H9 (cell line): ENCODE data around the gene KLHL1. TPM values are rescaled to one million over a fixed set of nuclear protein-coding genes. Genes with fewer than 3 reads are reported as not detected.

ENCODE experiments used
- DNase-seq: peaks from one replicate; pipeline ENCODE4 v3.0.0-alpha.2; 2017
- H2AFZ ChIP-seq: one replicate; pipeline ENCODE4 v1.6.1; 2013; ENCODE audit warnings: mild to moderate bottlenecking, low read length, control low read depth, moderate library complexity
- H2AK5ac ChIP-seq: 2 replicates; pipeline ENCODE4 v1.6.1; 2013; ENCODE audit warnings: low read length, control low read depth, mixed read lengths; ENCODE audit not compliant: insufficient read length
- H2BK120ac ChIP-seq: one replicate; pipeline ENCODE4 v1.6.1; 2013; ENCODE audit warnings: low read depth, mild to moderate bottlenecking, low read length, control low read depth, inconsistent platforms; ENCODE audit not compliant: poor library complexity, severe bottlenecking
- H2BK12ac ChIP-seq: 2 replicates; pipeline ENCODE4 v1.6.1; 2013; ENCODE audit warnings: low read length, control low read depth, mixed read lengths, low read depth; ENCODE audit not compliant: insufficient read length
- H2BK15ac ChIP-seq: 2 replicates; pipeline ENCODE4 v1.6.1; 2013; ENCODE audit warnings: low read depth, low read length, control low read depth
- H2BK20ac ChIP-seq: one replicate; pipeline ENCODE4 v1.6.1; 2013; ENCODE audit warnings: low read depth, mild to moderate bottlenecking, low read length, control low read depth, inconsistent platforms; ENCODE audit not compliant: poor library complexity, severe bottlenecking
- H2BK5ac ChIP-seq: 2 replicates; pipeline ENCODE4 v1.6.1; 2013; ENCODE audit warnings: low read length, control low read depth, mixed read lengths; ENCODE audit not compliant: insufficient read length
- H3K14ac ChIP-seq: 2 replicates; pipeline ENCODE4 v1.6.1; 2013; ENCODE audit warnings: low read length, control low read depth; ENCODE audit not compliant: insufficient read depth
- H3K18ac ChIP-seq: 2 replicates; pipeline ENCODE4 v1.6.1; 2013; ENCODE audit warnings: low read depth, mild to moderate bottlenecking, mixed read lengths, low read length, control low read depth; ENCODE audit not compliant: insufficient read length
- H3K23ac ChIP-seq: 2 replicates; pipeline ENCODE4 v1.6.1; 2013; ENCODE audit warnings: low read length, control low read depth, mixed read lengths, low read depth; ENCODE audit not compliant: insufficient read length
- H3K23me2 ChIP-seq: 2 replicates; pipeline ENCODE4 v1.6.1; 2013; ENCODE audit warnings: low read depth, mild to moderate bottlenecking, mixed read lengths, low read length, control low read depth; ENCODE audit not compliant: insufficient read length, poor library complexity, severe bottlenecking
- H3K27ac ChIP-seq: 2 replicates; pipeline ENCODE4 v1.5.1; 2013; ENCODE audit warnings: low read length, control low read depth, mixed read lengths, low read depth; ENCODE audit not compliant: insufficient read length
- H3K27me3 ChIP-seq: 2 replicates; pipeline ENCODE4 v1.6.1; 2013; ENCODE audit warnings: low read length, control low read depth, inconsistent platforms; ENCODE audit not compliant: insufficient read depth
- H3K4ac ChIP-seq: 2 replicates; pipeline ENCODE4 v1.6.1; 2013; ENCODE audit warnings: low read depth, mild to moderate bottlenecking, control low read depth, inconsistent platforms, low read length, moderate library complexity
- H3K4me1 ChIP-seq: 2 replicates; pipeline ENCODE4 v1.6.1; 2013; ENCODE audit warnings: low read length, control low read depth, inconsistent platforms; ENCODE audit not compliant: insufficient read depth
- H3K4me2 ChIP-seq: 2 replicates; pipeline ENCODE4 v1.6.1; 2013; ENCODE audit warnings: low read length, control low read depth, mixed read lengths; ENCODE audit not compliant: insufficient read length, insufficient read depth
- H3K56ac ChIP-seq: 2 replicates; pipeline ENCODE4 v1.6.1; 2013; ENCODE audit warnings: low read depth, mild to moderate bottlenecking, mixed read lengths, low read length, control low read depth; ENCODE audit not compliant: insufficient read length
- H3K79me1 ChIP-seq: 2 replicates; pipeline ENCODE4 v1.6.1; 2013; ENCODE audit warnings: low read depth, mild to moderate bottlenecking, moderate library complexity, low read length, control low read depth, inconsistent platforms; ENCODE audit not compliant: insufficient read depth, poor library complexity, severe bottlenecking
- H3K79me2 ChIP-seq: 2 replicates; pipeline ENCODE4 v1.6.1; 2013; ENCODE audit warnings: low read length, control low read depth, inconsistent platforms; ENCODE audit not compliant: insufficient read depth
- H3K9ac ChIP-seq: 2 replicates; pipeline ENCODE4 v1.6.1; 2013; ENCODE audit warnings: low read length, control low read depth, mixed read lengths; ENCODE audit not compliant: insufficient read length; ENCODE audit errors: extremely low read depth
- H3K9me3 ChIP-seq: one replicate; pipeline ENCODE4 v1.6.1; 2013; ENCODE audit warnings: low read depth, low read length, inconsistent platforms; ENCODE audit not compliant: control insufficient read depth
- H3T11ph ChIP-seq: one replicate; pipeline ENCODE4 v1.6.1; 2013; ENCODE audit warnings: mild to moderate bottlenecking, low read length, control low read depth, inconsistent platforms
- H4K20me1 ChIP-seq: one replicate; pipeline ENCODE4 v1.6.1; 2013; ENCODE audit not compliant: control insufficient read depth, insufficient read length, insufficient read depth
- H4K5ac ChIP-seq: 2 replicates; pipeline ENCODE4 v1.6.1; 2013; ENCODE audit warnings: low read depth, mild to moderate bottlenecking, mixed read lengths, low read length, control low read depth; ENCODE audit not compliant: insufficient read length
- H4K8ac ChIP-seq: replicated peaks from 2 replicates; pipeline ENCODE4 v1.6.1; 2013; ENCODE audit warnings: low read length, control low read depth, mixed read lengths, low read depth; ENCODE audit not compliant: insufficient read length
- H4K91ac ChIP-seq: 2 replicates; pipeline ENCODE4 v1.6.1; 2013; ENCODE audit warnings: low read depth, mild to moderate bottlenecking, moderate library complexity, mixed read lengths, low read length, control low read depth; ENCODE audit not compliant: insufficient read length
- H3K27ac Mint-ChIP-seq, 3 experiments: 2 replicates in 2 of 3; 3 replicates in 1 of 3; pipeline ENCODE4 v1.8.0; 2020 to 2021; ENCODE audit warnings: mixed read lengths in 3 of 3, mild to moderate bottlenecking in 1 of 3, moderate library complexity in 1 of 3
- H3K27me3 Mint-ChIP-seq: 2 replicates; pipeline ENCODE4 v1.8.0; 2021; ENCODE audit warnings: low read depth, mild to moderate bottlenecking, moderate library complexity, mixed read lengths
- H3K36me3 Mint-ChIP-seq, 3 experiments: 2 replicates in 2 of 3; 3 replicates in 1 of 3; pipeline ENCODE4 v1.8.0; 2020 to 2021; ENCODE audit warnings: low read depth in 3 of 3, mixed read lengths in 3 of 3; ENCODE audit not compliant: insufficient read depth in 1 of 3
- H3K4me1 Mint-ChIP-seq, 2 experiments: 2 replicates each; pipeline ENCODE4 v1.8.0; 2020; ENCODE audit warnings: mixed read lengths in 2 of 2
- H3K4me3 Mint-ChIP-seq, 2 experiments: 2 replicates in 1 of 2; 3 replicates in 1 of 2; pipeline ENCODE4 v1.8.0; 2020 to 2021; ENCODE audit warnings: mild to moderate bottlenecking in 2 of 2, mixed read lengths in 2 of 2, moderate library complexity in 1 of 2
- H3K9me3 Mint-ChIP-seq, 2 experiments: 2 replicates in 1 of 2; 3 replicates in 1 of 2; pipeline ENCODE4 v1.8.0; 2020; ENCODE audit warnings: mild to moderate bottlenecking in 2 of 2, mixed read lengths in 2 of 2, moderate library complexity in 1 of 2
- CTCF ChIP-seq: fragments of 200-600 bp; sonication (generic); conservative IDR thresholded peaks from 3 replicates; pipeline ENCODE4 v1.8.0; 2021; ENCODE audit warnings: antibody characterized with exemption, mild to moderate bottlenecking
- total RNA-seq: library from RNA; stranded (reverse); gene quantifications from 2 replicates; pipeline ENCODE4 v1.2.1, GENCODE V29; 2021

The KLHL1 gene
- total RNA-seq, 1 experiment from 2014 or later: not detected

- no peak overlapping the region for H2BK120ac ChIP-seq
- no peaks in the 10 kb centered on the region for H3K9me3 Mint-ChIP-seq
- no peak overlapping the region for H2AK5ac ChIP-seq
- no peak overlapping the region for H3K4ac ChIP-seq
- H4K20me1 ChIP-seq: no peaks in the 10 kb centered on the region
- no peak overlapping the region for H4K91ac ChIP-seq
- no peaks in the 10 kb centered on the region for H3K9me3 ChIP-seq
- H3K14ac ChIP-seq: no peak overlapping the region
- no peak overlapping the region for H3K18ac ChIP-seq
- no peak overlapping the region for H3K4me2 ChIP-seq
- H2AFZ ChIP-seq: no peak overlapping the region
- no peak overlapping the region for H2BK12ac ChIP-seq
- no peak overlapping the region for H3K56ac ChIP-seq
- no peak overlapping the region for H3K27ac ChIP-seq
- H3K4me1 ChIP-seq: no peaks in the 10 kb centered on the region
- no peak overlapping the region for H4K8ac ChIP-seq
- DNase-seq: no peak
- no peak overlapping the region for H3K23ac ChIP-seq
- H3K79me2 ChIP-seq: no peaks in the 10 kb centered on the region
- no peaks in the 10 kb centered on the region for H3K79me1 ChIP-seq
- no peak overlapping the region for H3T11ph ChIP-seq
- no peak overlapping the region for H3K9ac ChIP-seq
- H3K4me3 Mint-ChIP-seq: no peak overlapping the region
- H3K4me1 Mint-ChIP-seq: no peaks in the 10 kb centered on the region
- no peak overlapping the region for H2BK15ac ChIP-seq
- H3K27ac Mint-ChIP-seq: no peak overlapping the region
- no peaks in the 10 kb centered on the region for H3K36me3 Mint-ChIP-seq
- H4K5ac ChIP-seq: no peak overlapping the region
- H3K23me2 ChIP-seq: no peaks in the 10 kb centered on the region
- H3K27me3 ChIP-seq: no peaks in the 10 kb centered on the region
- H3K27me3 Mint-ChIP-seq: no peaks in the 10 kb centered on the region
- TF ChIP-seq CTCF: no peak
- H2BK5ac ChIP-seq: no peak overlapping the region
- no peak overlapping the region for H2BK20ac ChIP-seq
These were observed 203.5 kb downstream of the KLHL1 start for GRCh38 chr13:69904784-69905183.
